Heart left ventricle (tissue), 13 donors: ENCODE measurements around the gene C1QTNF12.

Experiments
- CTCF ChIP-seq, 12 donors: fragments of 200-600 bp; sonication (generic) in 4 of 12; IDR thresholded peaks; one replicate each; pipeline versions ENCODE4 v1.5.0 to v1.8.0; 2018 to 2022; ENCODE audit warnings: antibody characterized with exemption in 12 of 12, mild to moderate bottlenecking in 5 of 12
- POLR2A ChIP-seq, 2 donors: fragments of 450-650 bp; IDR thresholded peaks; one replicate each; pipeline ENCODE4 v1.6.1; 2017; ENCODE audit warnings: antibody characterized with exemption in 2 of 2, mild to moderate bottlenecking in 2 of 2, moderate library complexity in 2 of 2
- donor health status: ischemic (EF 13 %, LVEDD 7.1; RV severe dilation, severe dysfunction).
- donor health status: DM: no; HTN: yes; CAD: no.
- donor health status: DM: no; HTN: no; CAD: no.
- donor health status: ischemic (EF 25% LVEDD 6.9; RV normal size, moderate dysfunction).
- donor health status: ischemic (EF 25% LVEDD 5.7; RV mildly dilated, moderate dysfunction).
- donor health status: ischemic (EF 35%, LVEDD 5.7; RV mildly dilated, moderate dysfunction).
- donor health status: nonischemic (EF 11% LVEDD 7.7; RV severe dilation, severe dysfunction).
- donor health status: DM: yes; HTN: yes; CAD: no.
- donor health status: PGD.
- donor health status: ischemic (EF 29% LVEDD 5.4; RV normal size, mild dysfunction).
- donor health status: nonischemic (EF 23%, LVEDD 6.1; RV moderate dilation, normal function).

- no peak for TF ChIP-seq CTCF (IDR thresholded peaks at IDR 0.05)
- no peak for TF ChIP-seq POLR2A (IDR thresholded peaks at IDR 0.05)
These were observed 10.7 kb upstream of the C1QTNF12 start for GRCh38 chr1:1256956-1257871.
